HUES64 (cell line): ENCODE data around the gene PIH1D1.
"Not testable (repeated sequence)": the region's sequence is repeated elsewhere in the genome, so short reads cannot be mapped to it uniquely, and the experiment has no call there.

Experiments used
- H3K27ac ChIP-seq: 2 replicates; pipeline ENCODE4 v1.7.0; 2013; ENCODE audit warnings: low read depth, low read length, inconsistent platforms
- H3K27me3 ChIP-seq: 2 replicates; pipeline ENCODE4 v1.6.1; 2013; ENCODE audit warnings: mild to moderate bottlenecking, low read length; ENCODE audit not compliant: insufficient read depth
- H3K36me3 ChIP-seq: 2 replicates; pipeline ENCODE4 v1.6.1; 2013; ENCODE audit warnings: mild to moderate bottlenecking, low read length; ENCODE audit not compliant: insufficient read depth
- H3K4me1 ChIP-seq: 2 replicates; pipeline ENCODE4 v1.6.1; 2013; ENCODE audit warnings: mild to moderate bottlenecking, low read length, moderate library complexity; ENCODE audit not compliant: insufficient read depth
- H3K4me3 ChIP-seq: 2 replicates; pipeline ENCODE4 v1.5.1; 2013; ENCODE audit warnings: mild to moderate bottlenecking, low read length, moderate library complexity
- H3K9ac ChIP-seq: 2 replicates; pipeline ENCODE4 v1.6.1; 2013; ENCODE audit warnings: mild to moderate bottlenecking, low read depth, low read length
- H3K9me3 ChIP-seq: 2 replicates; pipeline ENCODE4 v1.6.1; 2013; ENCODE audit warnings: low read depth, low read length; ENCODE audit not compliant: insufficient read depth
- WGBS: fragments of 150-250, 120-280 bp; methylation state at CpG from one replicate; pipeline ENCODE4 v1.1.7; 2013; ENCODE audit warnings: missing lambda C conversion rate; 5-methylcytosine and 5-hydroxymethylcytosine counted together

The PIH1D1 gene

DNA sequence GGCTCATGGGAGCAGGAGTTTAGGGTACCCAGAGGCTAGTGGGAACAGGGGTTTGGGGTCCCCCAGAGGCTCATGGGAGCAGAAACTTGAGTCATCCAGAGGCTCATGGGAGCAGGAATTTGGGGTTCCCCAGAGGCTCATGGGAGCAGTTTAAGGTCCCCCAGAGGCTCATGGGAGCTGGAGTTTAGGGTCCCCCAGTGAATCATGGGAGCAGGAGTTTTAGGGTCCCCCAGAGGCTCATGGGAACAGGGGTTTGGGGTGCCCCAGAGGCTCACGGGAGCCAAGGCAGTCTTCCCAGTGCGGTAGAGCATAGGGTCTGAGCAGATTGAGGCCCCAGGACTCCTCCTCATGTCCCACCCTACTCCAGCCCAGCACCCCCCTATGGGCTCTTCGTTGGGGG, 13.8 kb upstream of the PIH1D1 start:
- Histone ChIP-seq H3K9me3 (no peaks in the 10 kb centered on the region), H3K9ac (no peak overlapping the region), H3K27me3 (no peaks in the 10 kb centered on the region), H3K4me1 (no peaks in the 10 kb centered on the region), H3K36me3 (peaks cover 21% of the 10 kb centered on the region), H3K27ac (no peak overlapping the region), H3K4me3 (no peak overlapping the region)
- 96% methylated on average over 3 of the region's 3 CpGs for WGBS

DNA sequence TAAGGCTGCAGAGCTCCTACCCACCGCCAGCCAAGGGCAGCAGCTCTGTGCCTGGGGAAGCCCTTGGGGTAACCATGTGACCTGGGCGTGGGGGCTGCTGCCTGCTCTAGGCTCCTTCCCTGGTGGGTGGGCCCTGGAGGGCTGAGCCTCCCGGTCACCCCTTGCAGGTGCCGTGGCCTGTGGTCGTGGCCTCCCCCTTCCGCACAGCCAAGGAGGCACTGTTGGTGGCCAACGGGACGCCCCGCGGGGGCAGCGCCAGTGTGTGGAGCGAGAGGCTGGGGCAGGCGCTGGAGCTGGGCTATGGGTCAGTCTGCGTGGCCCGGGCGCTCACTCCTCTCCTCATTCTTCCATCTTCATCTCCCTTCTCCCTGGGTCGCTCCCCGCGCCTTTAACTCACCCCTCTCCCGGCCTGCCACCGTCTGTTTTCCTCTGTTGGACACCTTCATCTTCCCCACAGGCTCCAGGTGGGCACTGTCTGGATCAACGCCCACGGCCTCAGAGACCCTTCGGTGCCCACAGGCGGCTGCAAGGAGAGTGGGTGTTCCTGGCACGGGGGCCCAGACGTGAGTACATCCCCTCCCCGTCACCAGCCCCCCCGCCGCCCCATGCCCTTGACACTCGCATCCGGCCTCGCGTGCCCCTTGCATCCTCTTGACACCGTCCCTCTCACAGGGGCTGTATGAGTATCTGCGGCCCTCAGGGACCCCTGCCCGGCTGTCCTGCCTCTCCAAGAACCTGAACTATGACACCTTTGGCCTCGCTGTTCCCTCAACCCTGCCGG, 12.5 kb upstream of the PIH1D1 start:
- WGBS = 94% methylated on average over 39 of the region's 39 CpGs
- no peak overlapping the region for H3K27ac ChIP-seq
- no peak overlapping the region for H3K4me3 ChIP-seq
- no peaks in the 10 kb centered on the region for H3K27me3 ChIP-seq
- peaks cover 24% of the 10 kb centered on the region for H3K36me3 ChIP-seq
- H3K9ac ChIP-seq = no peak overlapping the region
- H3K9me3 ChIP-seq = no peaks in the 10 kb centered on the region
- no peaks in the 10 kb centered on the region for H3K4me1 ChIP-seq

DNA sequence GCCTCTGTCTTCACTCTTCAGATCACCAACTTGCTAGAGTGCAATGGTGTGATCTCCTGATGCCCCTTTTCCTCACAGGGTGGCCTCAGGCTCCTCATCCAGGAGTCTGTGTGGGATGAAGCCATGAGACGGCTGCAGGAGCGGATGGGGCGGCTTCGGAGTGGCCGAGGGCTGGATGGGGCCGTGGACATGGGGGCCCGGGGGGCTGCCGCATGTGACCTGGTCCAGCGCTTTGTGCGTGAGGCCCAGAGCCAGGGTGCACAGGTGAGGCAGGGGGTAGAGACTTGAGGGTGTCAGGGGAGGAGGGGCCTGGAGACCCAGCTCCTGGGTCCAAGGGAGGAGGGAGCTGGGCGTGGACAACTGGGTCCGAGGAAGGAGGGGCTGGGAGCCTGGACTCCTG, 10.9 kb upstream of the PIH1D1 start:
- no peak overlapping the region for H3K27ac ChIP-seq
- no peaks in the 10 kb centered on the region for H3K9me3 ChIP-seq
- H3K36me3 ChIP-seq = peaks cover 26% of the 10 kb centered on the region
- H3K9ac ChIP-seq = no peak overlapping the region
- H3K27me3 ChIP-seq = no peaks in the 10 kb centered on the region
- 88% methylated on average over 12 of the region's 12 CpGs for WGBS
- no peak overlapping the region for H3K4me3 ChIP-seq
- no peaks in the 10 kb centered on the region for H3K4me1 ChIP-seq

GRCh38 chr19:49461656-49462055, 10.0 kb upstream of the PIH1D1 start:
- 96% methylated on average over 37 of the region's 37 CpGs for WGBS
- Histone ChIP-seq H3K9me3 (no peaks in the 10 kb centered on the region), H3K27ac (no peak overlapping the region), H3K27me3 (no peaks in the 10 kb centered on the region), H3K4me3 (no peak overlapping the region), H3K36me3 (peaks cover 22% of the 10 kb centered on the region), H3K9ac (no peak overlapping the region), H3K4me1 (no peaks in the 10 kb centered on the region)

DNA sequence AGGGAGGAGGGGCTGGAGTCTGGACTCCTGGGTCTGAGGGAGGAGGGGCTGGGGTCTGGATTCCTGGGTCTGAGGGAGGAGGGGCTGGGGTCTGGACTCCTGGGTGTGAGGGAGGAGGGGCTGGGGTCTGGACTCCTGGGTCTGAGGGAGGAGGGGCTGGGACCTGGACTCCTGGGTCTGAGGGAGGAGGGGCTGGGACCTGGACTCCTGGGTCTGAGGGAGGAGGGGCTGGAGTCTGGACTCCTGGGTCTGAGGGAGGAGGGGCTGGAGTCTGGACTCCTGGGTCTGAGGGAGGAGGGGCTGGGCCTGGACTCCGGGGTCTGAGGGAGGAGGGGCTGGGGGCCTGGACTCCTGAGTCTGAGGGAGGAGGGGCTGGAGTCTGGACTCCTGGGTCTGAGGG, 9.5 kb upstream of the PIH1D1 start:
- H3K9ac ChIP-seq, H3K27me3 ChIP-seq, H3K27ac ChIP-seq, H3K9me3 ChIP-seq, H3K4me3 ChIP-seq, H3K4me1 ChIP-seq: not testable (repeated sequence)
- H3K36me3 ChIP-seq = peaks cover 22% of the 10 kb centered on the region
- WGBS = no CpG with 5 or more reads among the region's 1 CpG

GRCh38 chr19:49459388-49459787, 7.8 kb upstream of the PIH1D1 start:
- 0 out of 2 replicates have a peak, but pooled peaks cover under 1% of the 10 kb centered on the region for H3K4me1 ChIP-seq
- H3K9ac ChIP-seq = no peak overlapping the region
- no peaks in the 10 kb centered on the region for H3K9me3 ChIP-seq
- H3K27ac ChIP-seq = no peak overlapping the region
- no peak overlapping the region for H3K4me3 ChIP-seq
- no peaks in the 10 kb centered on the region for H3K27me3 ChIP-seq
- 88% methylated on average over 12 of the region's 12 CpGs for WGBS
- H3K36me3 ChIP-seq = peaks cover 16% of the 10 kb centered on the region

DNA sequence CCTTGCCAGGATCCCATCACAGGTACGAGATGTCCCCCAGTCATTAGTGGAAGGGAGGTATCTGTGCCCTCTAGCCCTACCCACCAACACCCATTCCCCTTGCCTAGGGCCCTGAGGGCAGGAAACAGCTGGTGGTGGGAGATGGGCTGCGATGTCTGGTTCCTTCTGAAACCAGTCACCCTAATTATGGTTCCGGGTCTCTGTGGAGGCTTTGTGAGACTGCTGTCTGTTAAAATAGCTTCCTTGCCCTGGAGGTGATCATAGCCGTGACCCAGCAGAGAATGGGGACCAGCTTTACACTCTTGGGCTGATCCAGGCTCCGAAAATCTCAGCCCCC, 6.9 kb upstream of the PIH1D1 start:
- H3K27me3 ChIP-seq = no peaks in the 10 kb centered on the region
- 94% methylated on average over 4 of the region's 5 CpGs for WGBS
- H3K4me1 ChIP-seq = 0 out of 2 replicates have a peak, but pooled peaks cover 6% of the 10 kb centered on the region
- no peak overlapping the region for H3K4me3 ChIP-seq
- H3K36me3 ChIP-seq = peaks cover 13% of the 10 kb centered on the region
- no peaks in the 10 kb centered on the region for H3K9me3 ChIP-seq
- H3K27ac ChIP-seq = no peak overlapping the region
- H3K9ac ChIP-seq = no peak overlapping the region

DNA sequence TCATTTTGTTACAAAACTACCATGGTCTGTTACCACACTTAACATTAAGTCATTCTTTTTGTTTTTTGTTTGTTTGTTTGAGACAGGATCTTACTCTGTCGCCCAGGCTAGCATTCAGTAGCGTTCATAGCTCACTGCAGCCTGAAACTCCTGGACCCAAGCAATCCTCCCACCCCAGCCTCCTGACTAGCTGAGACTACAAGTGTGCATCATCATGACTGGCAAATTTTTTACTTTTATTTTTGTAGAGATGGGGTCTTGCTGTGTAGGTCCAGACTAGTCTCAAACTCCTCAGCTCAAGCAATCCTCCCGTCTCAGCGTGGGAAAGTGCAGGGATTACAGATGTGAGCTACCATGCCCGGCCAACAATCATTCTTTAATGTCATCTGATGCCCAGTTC, 4.7 kb upstream of the PIH1D1 start:
- 96% methylated on average over 5 of the region's 5 CpGs for WGBS
- no peak overlapping the region for H3K27ac ChIP-seq

GRCh38 chr19:49455773-49456172, 4.2 kb upstream of the PIH1D1 start:
- 97% methylated on average over 5 of the region's 5 CpGs for WGBS
- Histone ChIP-seq H3K36me3 (peaks cover 12% of the 10 kb centered on the region), H3K9ac (no peak overlapping the region), H3K27me3 (no peaks in the 10 kb centered on the region), H3K27ac (no peak overlapping the region), H3K4me1 (peaks cover 7% of the 10 kb centered on the region; the same call in 1 of the 2 replicates), H3K4me3 (no peak overlapping the region), H3K9me3 (no peaks in the 10 kb centered on the region)

More for the DNA sequence above, 4.7 kb upstream of the PIH1D1 start:
- Histone ChIP-seq H3K9ac (no peak overlapping the region), H3K9me3 (no peaks in the 10 kb centered on the region), H3K36me3 (peaks cover 13% of the 10 kb centered on the region), H3K27me3 (no peaks in the 10 kb centered on the region), H3K4me3 (no peak overlapping the region), H3K4me1 (0 out of 2 replicates have a peak, but pooled peaks cover 6% of the 10 kb centered on the region)

GRCh38 chr19:49453757-49454240, 2.2 kb upstream of the PIH1D1 start:
- H3K27ac ChIP-seq = peak overlapping the region; percentile 97
- peak overlapping the region; percentile 81 for H3K4me3 ChIP-seq
- WGBS = 41% methylated on average over 10 of the region's 10 CpGs

DNA sequence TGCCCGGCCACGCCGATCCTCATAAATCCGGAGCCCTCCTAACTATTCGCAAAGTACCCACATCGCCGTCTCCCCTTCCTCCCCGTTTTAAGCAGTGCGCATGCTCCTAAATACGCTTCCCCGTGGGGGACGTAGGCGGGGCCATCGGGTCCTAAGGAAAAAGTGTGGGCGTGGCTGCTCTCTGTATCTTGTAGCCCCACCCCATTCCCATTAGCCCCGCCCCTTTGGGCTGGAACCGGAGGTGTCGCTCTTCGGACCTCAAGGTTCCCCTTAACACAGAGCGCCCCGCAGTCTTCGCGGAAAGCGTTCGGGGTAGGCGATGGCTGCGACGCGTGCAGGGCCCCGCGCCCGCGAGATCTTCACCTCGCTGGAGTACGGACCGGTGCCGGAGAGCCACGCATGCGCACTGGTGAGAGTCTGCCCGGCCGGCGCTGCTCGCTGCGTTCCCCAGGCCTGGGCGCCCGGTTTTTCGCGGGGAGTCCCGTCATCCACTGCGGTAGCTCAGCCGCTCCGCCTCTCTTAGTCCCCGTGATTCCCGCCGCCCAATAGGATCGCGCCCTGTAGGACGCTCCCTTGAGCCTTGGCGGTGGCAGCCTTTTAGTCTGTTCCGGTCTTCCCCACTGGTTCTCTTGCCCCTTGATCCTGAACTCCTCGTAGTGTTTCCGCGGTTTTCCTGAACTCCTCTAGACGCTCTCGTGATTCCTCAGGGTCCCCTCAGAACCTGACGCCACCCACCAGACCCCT, 1.6 kb upstream of the PIH1D1 start, which contains the start of gene ALDH16A1:
Gene ALDH16A1, plus strand, starts transcription at position 213 of the 744 bp plus-strand sequence. Its CDS starts 107 bp downstream, at position 320.
- peaks cover 10% of the 10 kb centered on the region; the same call in 1 of the 2 replicates for H3K4me1 ChIP-seq
- H3K4me3 ChIP-seq = peak within 1 kb of the TSS; percentile 81
- H3K27ac ChIP-seq = peak within 1 kb of the TSS; percentile 97
- peak within 1 kb of the TSS; percentile 94 for H3K9ac ChIP-seq
- H3K9me3 ChIP-seq = no peaks in the 10 kb centered on the region
- WGBS = under 1% methylated on average over 66 of the region's 66 CpGs
- peaks cover 21% of the 10 kb centered on the region for H3K36me3 ChIP-seq
- H3K27me3 ChIP-seq = no peaks in the 10 kb centered on the region

More at GRCh38 chr19:49453757-49454240, 2.2 kb upstream of the PIH1D1 start:
- peak overlapping the region; percentile 94 for H3K9ac ChIP-seq
- H3K36me3 ChIP-seq = peaks cover 18% of the 10 kb centered on the region
- H3K27me3 ChIP-seq = no peaks in the 10 kb centered on the region
- no peaks in the 10 kb centered on the region for H3K9me3 ChIP-seq
- H3K4me1 ChIP-seq = peaks cover 10% of the 10 kb centered on the region; the same call in 1 of the 2 replicates
